GM21367 (cell line): Measurements from ENCODE around the gene ATP5ME.

ENCODE experiments used
- ATAC-seq: cut with Tn5 transposase; IDR thresholded peaks from one replicate; pipeline ENCODE4 v1.9.1; 2021; ENCODE audit not compliant: unreplicated experiment

The ATP5ME gene

GRCh38 chr4:684623-685327 is 10.7 kb upstream of the ATP5ME start:
- no peak for ATAC-seq

GRCh38 chr4:683982-684622 is 10.0 kb upstream of the ATP5ME start:
- no peak for ATAC-seq

GRCh38 chr4:683247-683897 is 9.3 kb upstream of the ATP5ME start:
- no peak for ATAC-seq

- ATAC-seq, result no peak
These were observed 8.6 kb upstream of the ATP5ME start for GRCh38 chr4:682490-683172.

- ATAC-seq, result no peak
These were observed 7.8 kb upstream of the ATP5ME start for GRCh38 chr4:681736-682451.

GRCh38 chr4:680928-681645 is 7.0 kb upstream of the ATP5ME start:
- no peak for ATAC-seq

GRCh38 chr4:680551-680927 is 6.5 kb upstream of the ATP5ME start:
- ATAC-seq, result no peak

- no peak for ATAC-seq
These were observed 6.0 kb upstream of the ATP5ME start for GRCh38 chr4:680091-680490.

GRCh38 chr4:679629-680028 is 5.6 kb upstream of the ATP5ME start:
- ATAC-seq, result no peak

- ATAC-seq, result no peak
These were observed 5.0 kb upstream of the ATP5ME start for GRCh38 chr4:679104-679481.

- no peak for ATAC-seq
These were observed 4.4 kb upstream of the ATP5ME start for GRCh38 chr4:678331-679103.

GRCh38 chr4:677431-678293 is 3.6 kb upstream of the ATP5ME start:
- ATAC-seq, result no peak

- ATAC-seq, result no peak
These were observed 2.8 kb upstream of the ATP5ME start for GRCh38 chr4:676871-677235.

- peak; percentile 18 for ATAC-seq
These were observed 2.1 kb upstream of the ATP5ME start for GRCh38 chr4:675980-676870.

GRCh38 chr4:675036-675882 is 1.2 kb upstream of the ATP5ME start:
- peak; percentile 2 for ATAC-seq

GRCh38 chr4:673349-674091 is 556 bp downstream of the ATP5ME start:
- ATAC-seq, result no peak
